Ovary (tissue), 9 donors: Measurements from ENCODE around the gene PRR13. TPM values are rescaled to one million over a fixed set of nuclear protein-coding genes. Genes with fewer than 3 reads are reported as not detected.

Source experiments
- DNase-seq, 5 donors: peaks; one replicate each; pipeline ENCODE4 v3.0.0-alpha.2; 2019 to 2020
- H3K27ac ChIP-seq, 2 donors: fragments of 200-600 bp; one replicate each; pipeline versions ENCODE4 v1.5.1 to v1.8.0; 2019 to 2022
- H3K27me3 ChIP-seq: fragments of 200-600 bp; one replicate; pipeline ENCODE4 v1.8.0; 2022
- H3K36me3 ChIP-seq: fragments of 200-600 bp; sonication (generic); one replicate; pipeline ENCODE4 v1.5.1; 2019
- H3K4me1 ChIP-seq: one replicate; pipeline ENCODE4 v1.8.1; 2013; ENCODE audit warnings: mild to moderate bottlenecking, moderate library complexity; ENCODE audit not compliant: insufficient read depth
- H3K4me3 ChIP-seq: fragments of 200-600 bp; sonication (generic); one replicate; pipeline ENCODE4 v1.5.1; 2017
- H3K9me3 ChIP-seq, 2 donors: fragments of 200-600 bp in 1 of 2; sonication (generic) in 1 of 2; one replicate each; pipeline versions ENCODE4 v1.5.1 to v1.8.1; 2013 to 2019; ENCODE audit warnings: mild to moderate bottlenecking in 1 of 2, moderate library complexity in 1 of 2
- CTCF ChIP-seq, 3 donors: fragments of 450-650 bp in 2 of 3; fragments of 200-600 bp in 1 of 3; IDR thresholded peaks; one replicate each; pipeline versions ENCODE4 v1.5.1 to v1.8.0; 2016 to 2022; ENCODE audit warnings: antibody characterized with exemption in 3 of 3, mild to moderate bottlenecking in 1 of 3
- EP300 ChIP-seq: sonication (generic); formaldehyde crosslinking; IDR thresholded peaks from one replicate; pipeline ENCODE4 v1.6.1; 2017; ENCODE audit warnings: antibody characterized with exemption
- POLR2A ChIP-seq: fragments of 450-650 bp; IDR thresholded peaks from one replicate; pipeline ENCODE4 v1.6.1; 2017; ENCODE audit warnings: antibody characterized with exemption, mild to moderate bottlenecking, moderate library complexity
- WGBS, 3 donors: extraction: QIAGEN DNeasy Blood & Tissue Kit in 1 of 3; methylation state at CpG; one replicate each; pipeline versions ENCODE4 v1.1.5 to v1.1.7; 2013 to 2017; 5-methylcytosine and 5-hydroxymethylcytosine counted together
- intact Hi-C, 4 donors: fragments of 100-400 bp; cut with DNase I; formaldehyde crosslinking; loops; one replicate each; pipeline versions ENCODE4 v1.11.0 to v1.15.1; 2022 to 2023
- polyA plus RNA-seq, 2 donors: library from polyadenylated mRNA; stranded (reverse); fragments of 200-250 nt in 1 of 2; fragments of 350-450 nt in 1 of 2; fragmentation: Illumina TruSeq in 1 of 2; extraction: RNeasy Lipid Tissue Mini Kit (QIAGEN cat#74804) in 1 of 2; gene quantifications; one replicate each; pipeline ENCODE4 v1.2.3, GENCODE V29; 2013 to 2014
- total RNA-seq, 7 donors: library from RNA; depleted of rRNA in 2 of 7; stranded (reverse); fragments of >200 nt in 2 of 7; fragmentation: NEBNext Ultra II Directional in 3 of 7; extraction: Animal tissue kit (Norgen Biotek cat#: 25700) in 3 of 7; gene quantifications; one replicate each; pipeline versions ENCODE4 v1.1.0 to v1.2.4, GENCODE V29; 2016 to 2023
- donor health status: DM: no; HTN: no; CAD: no; lungs with moderate emphysema.
- donor health status: DM: no; HTN: no; CAD: no.
- donor health status: Bipolar disorder and iron deficiency.
- donor health status: DM: yes; HTN: yes; CAD: no.
- donor health status: DM: no; HTN: no; CAD: no.
- donor health status: DM: yes; HTN: yes; CAD: no.

The PRR13 gene
- total and polyA plus RNA-seq, 9 donors = 46.1 to 320 (median 118) TPM

- no peak overlapping the region for H3K27ac ChIP-seq
- peak in 1 of 5 donors; percentile 22 for DNase-seq
- H3K36me3 ChIP-seq = no peaks in the 10 kb centered on the region
- intact Hi-C loops = no loop called here
- H3K4me1 ChIP-seq = peaks cover 2% of the 10 kb centered on the region
- no peaks in the 10 kb centered on the region for H3K9me3 ChIP-seq
- 72 to 74% (median 73%) methylated on average over 9 of the region's 9 CpGs for WGBS, 3 donors
- no peak for TF ChIP-seq CTCF (IDR thresholded peaks at IDR 0.05)
- TF ChIP-seq EP300 = no peak
- TF ChIP-seq POLR2A = no peak
- H3K27me3 ChIP-seq = no peaks in the 10 kb centered on the region
- no peak overlapping the region for H3K4me3 ChIP-seq
Measured at GRCh38 chr12:53483225-53483978, 41.9 kb downstream of the PRR13 start.

DNA sequence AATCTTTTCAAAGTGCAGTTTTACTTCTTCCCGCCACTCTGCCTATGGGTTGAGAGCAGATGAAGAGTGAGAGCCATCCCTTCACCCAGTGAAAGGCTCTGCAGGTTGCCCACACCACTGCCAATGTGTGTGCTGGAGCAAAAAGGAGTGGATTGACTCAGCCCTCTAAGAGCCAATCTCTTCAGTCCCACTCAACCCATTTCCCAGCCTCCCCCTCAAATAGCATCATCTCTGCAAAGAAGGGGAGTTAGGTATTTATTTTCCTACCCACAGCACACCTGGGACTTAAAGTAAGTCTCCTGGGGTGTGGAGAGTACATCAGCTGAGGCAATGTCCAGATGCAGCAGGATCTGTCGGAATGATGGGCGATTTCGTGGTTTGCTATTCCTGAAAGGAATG lies 42.4 kb downstream of the PRR13 start:
- peaks cover 2% of the 10 kb centered on the region for H3K4me1 ChIP-seq
- intact Hi-C loops = no loop called here
- no peaks in the 10 kb centered on the region for H3K27me3 ChIP-seq
- no peak for DNase-seq
- H3K36me3 ChIP-seq = no peaks in the 10 kb centered on the region
- TF ChIP-seq POLR2A (no peak), EP300 (no peak), CTCF (IDR thresholded peaks at IDR 0.05) (no peak)
- no peaks in the 10 kb centered on the region for H3K9me3 ChIP-seq
- H3K27ac ChIP-seq = no peak overlapping the region
- no peak overlapping the region for H3K4me3 ChIP-seq
- 78 to 83% (median 81%) methylated on average over 4 of the region's 4 CpGs for WGBS, 3 donors

GRCh38 chr12:53484686-53485575 lies 43.4 kb downstream of the PRR13 start:
- Histone ChIP-seq H3K27ac (no peak overlapping the region), H3K4me1 (peaks cover 2% of the 10 kb centered on the region), H3K4me3 (no peak overlapping the region), H3K27me3 (no peaks in the 10 kb centered on the region), H3K9me3 (no peaks in the 10 kb centered on the region), H3K36me3 (no peaks in the 10 kb centered on the region)
- WGBS, 3 donors = 77 to 83% (median 81%) methylated on average over 10 of the region's 10 CpGs
- DNase-seq = no peak
- intact Hi-C loops = loop anchor here in 1 of 4 donors (5.0 kb wide), 1 partner anchor 33 kb away; the partner anchor contains the start of gene PCBP2
- TF ChIP-seq CTCF (IDR thresholded peaks at IDR 0.05) (no peak), POLR2A (no peak), EP300 (no peak)

GRCh38 chr12:53485955-53486735 lies 44.6 kb downstream of the PRR13 start:
- WGBS, 3 donors = 92 to 95% (median 94%) methylated on average over 7 to 10 of the region's 10 CpGs
- H3K36me3 ChIP-seq = no peaks in the 10 kb centered on the region
- peak in 1 of 5 donors; percentile 20 for DNase-seq

More at GRCh38 chr12:53485955-53486735, 44.6 kb downstream of the PRR13 start:
- H3K27me3 ChIP-seq = no peaks in the 10 kb centered on the region
- H3K9me3 ChIP-seq = no peaks in the 10 kb centered on the region
- no peak for TF ChIP-seq EP300
- no peak for TF ChIP-seq POLR2A
- TF ChIP-seq CTCF (IDR thresholded peaks at IDR 0.05) = no peak
- no peak overlapping the region for H3K4me3 ChIP-seq
- intact Hi-C loops = loop anchor here in 1 of 4 donors (5.0 kb wide), 1 partner anchor 34 kb away; the partner anchor contains the start of gene PCBP2
- no peaks in the 10 kb centered on the region for H3K4me1 ChIP-seq
- H3K27ac ChIP-seq = peak overlapping the region in 1 of 2 donors; percentile 20
